Testis (tissue), 3 donors: ENCODE data around the gene RNF166. TPM values are rescaled to one million over a fixed set of nuclear protein-coding genes. Genes with fewer than 3 reads are reported as not detected.

Source experiments
- DNase-seq: peaks from one replicate; pipeline ENCODE4 v3.0.0-alpha.2; 2019
- H3K27ac ChIP-seq, 2 donors: fragments of 200-600 bp; sonication (generic); one replicate each; pipeline ENCODE4 v1.5.1; 2019
- H3K27me3 ChIP-seq: fragments of 200-600 bp; sonication (generic); one replicate; pipeline ENCODE4 v1.5.1; 2019
- H3K36me3 ChIP-seq: fragments of 200-600 bp; sonication (generic); one replicate; pipeline ENCODE4 v1.5.1; 2017; ENCODE audit warnings: low read depth; ENCODE audit errors: missing control alignments
- H3K4me1 ChIP-seq: fragments of 200-600 bp; sonication (generic); one replicate; pipeline ENCODE4 v1.5.1; 2019
- H3K4me3 ChIP-seq, 2 donors: fragments of 200-600 bp; sonication (generic); one replicate each; pipeline ENCODE4 v1.5.1; 2017 to 2019
- H3K9me3 ChIP-seq: fragments of 200-600 bp; sonication (generic); one replicate; pipeline ENCODE4 v1.5.1; 2017
- CTCF ChIP-seq, 3 experiments: fragments of 450-650 bp in 2 of 3; fragments of 200-600 bp in 1 of 3; sonication (generic) in 1 of 3; IDR thresholded peaks; one replicate each; pipeline ENCODE4 v1.5.1; 2016 to 2019; ENCODE audit warnings: antibody characterized with exemption in 3 of 3, mild to moderate bottlenecking in 2 of 3, moderate library complexity in 1 of 3
- POLR2A ChIP-seq: fragments of 450-650 bp; IDR thresholded peaks from one replicate; pipeline ENCODE4 v1.6.1; 2017; ENCODE audit warnings: antibody characterized with exemption, mild to moderate bottlenecking, moderate library complexity
- WGBS, 2 donors: methylation state at CpG; one replicate each; pipeline ENCODE4 v1.1.5; 2018; 5-methylcytosine and 5-hydroxymethylcytosine counted together
- intact Hi-C: fragments of 100-400 bp; cut with DNase I; formaldehyde crosslinking; loops from one replicate; pipeline ENCODE4 v1.15.1; 2023; ENCODE audit warnings: low total_unique reads
- polyA plus RNA-seq: library from polyadenylated mRNA; stranded (reverse); fragments of 350-450 nt; fragmentation: Illumina TruSeq; extraction: RNeasy Lipid Tissue Mini Kit (QIAGEN cat#74804); gene quantifications from one replicate; pipeline ENCODE4 v1.2.3, GENCODE V29; 2014; ENCODE audit warnings: low read depth, low replicate concordance; ENCODE audit not compliant: insufficient read depth
- total RNA-seq, 2 donors: library from RNA; depleted of rRNA; stranded (reverse); fragments of >200 nt; gene quantifications; one replicate each; pipeline ENCODE4 v1.2.3, GENCODE V29; 2016

Gene RNF166
- total and polyA plus RNA-seq, 3 donors from 2014 or later: 18.3 to 41.3 (median 37.4) TPM

- H3K27ac ChIP-seq: no peak overlapping the region
- H3K9me3 ChIP-seq: no peaks in the 10 kb centered on the region
- TF ChIP-seq CTCF (IDR thresholded peaks at IDR 0.05) (no peak), POLR2A (no peak)
- no peak for DNase-seq
- peaks cover 3% of the 10 kb centered on the region for H3K4me1 ChIP-seq
- no peaks in the 10 kb centered on the region for H3K36me3 ChIP-seq
- 66 to 77% methylated on average over 5 of the region's 5 CpGs for WGBS, 2 donors
- H3K27me3 ChIP-seq: no peaks in the 10 kb centered on the region
- intact Hi-C loops: no loop called here
- no peak overlapping the region for H3K4me3 ChIP-seq
Observed at GRCh38 chr16:88667461-88667860, 38.7 kb downstream of the RNF166 start.

- intact Hi-C loops: no loop called here
- no peak for DNase-seq
- H3K4me1 ChIP-seq: peaks cover 8% of the 10 kb centered on the region
- H3K4me3 ChIP-seq: no peak overlapping the region
- H3K27ac ChIP-seq: no peak overlapping the region
- no peaks in the 10 kb centered on the region for H3K9me3 ChIP-seq
- no peaks in the 10 kb centered on the region for H3K27me3 ChIP-seq
- WGBS, 2 donors: 90 to 92% methylated on average over 3 of the region's 3 CpGs
- TF ChIP-seq POLR2A: no peak
- no peak for TF ChIP-seq CTCF (IDR thresholded peaks at IDR 0.05)
- H3K36me3 ChIP-seq: no peaks in the 10 kb centered on the region
Observed at GRCh38 chr16:88665570-88665969, 40.6 kb downstream of the RNF166 start.

- Histone ChIP-seq H3K4me1 (peaks cover 8% of the 10 kb centered on the region), H3K27me3 (no peaks in the 10 kb centered on the region), H3K27ac (no peak overlapping the region), H3K36me3 (no peaks in the 10 kb centered on the region), H3K9me3 (no peaks in the 10 kb centered on the region), H3K4me3 (no peak overlapping the region)
- TF ChIP-seq CTCF (IDR thresholded peaks at IDR 0.05) (no peak), POLR2A (no peak)
- intact Hi-C loops: no loop called here
- 54 to 65% methylated on average over 4 of the region's 4 CpGs for WGBS, 2 donors
- DNase-seq: no peak
Observed at GRCh38 chr16:88665148-88665547, 41.1 kb downstream of the RNF166 start.

GRCh38 chr16:88662843-88663606 is 43.2 kb downstream of the RNF166 start, which contains the start of gene MVD:
MVD (minus strand) TSS chr16:88663091; CDS start chr16:88663080, 11 bp downstream.
- no peaks in the 10 kb centered on the region for H3K27me3 ChIP-seq
- intact Hi-C loops: no loop called here
- peak within 1 kb of the TSS; percentile 78 to 87 for H3K27ac ChIP-seq
- DNase-seq: peak; percentile 98
- no peaks in the 10 kb centered on the region for H3K9me3 ChIP-seq
- H3K4me1 ChIP-seq: peaks cover 8% of the 10 kb centered on the region
- WGBS, 2 donors: 1 to 7% methylated on average over 3 to 82 of the region's 88 CpGs
- peak; percentile 81 for TF ChIP-seq POLR2A
- no peak for TF ChIP-seq CTCF (IDR thresholded peaks at IDR 0.05)
- peak within 1 kb of the TSS; percentile 90 to 94 for H3K4me3 ChIP-seq
- no peaks in the 10 kb centered on the region for H3K36me3 ChIP-seq
